GM06990 (cell line): ENCODE results near the gene HAGHL.

Experiments used
- DNase-seq: peaks from one replicate; pipeline ENCODE4 v3.0.0-alpha.2; 2011; ENCODE audit not compliant: insufficient read length; ENCODE audit errors: extremely low read depth
- H3K27me3 ChIP-seq: replicated peaks from 2 replicates; pipeline ENCODE4 v1.6.0; 2011; ENCODE audit warnings: low read length; ENCODE audit not compliant: control insufficient read depth, insufficient read depth
- H3K36me3 ChIP-seq: 2 replicates; pipeline ENCODE4 v1.5.1; 2011; ENCODE audit warnings: low read length; ENCODE audit not compliant: control insufficient read depth, insufficient read depth
- H3K4me3 ChIP-seq: replicated peaks from 2 replicates; pipeline ENCODE4 v1.5.1; 2011; ENCODE audit warnings: low read depth, mild to moderate bottlenecking, control low read depth, low read length
- CTCF ChIP-seq: IDR thresholded peaks from 2 replicates; pipeline ENCODE4 v1.5.1; 2011; ENCODE audit warnings: low read length, control low read depth, mild to moderate bottlenecking, inconsistent platforms; ENCODE audit not compliant: insufficient read depth, poor library complexity, severe bottlenecking

Gene HAGHL

GRCh38 chr16:768428-768827 lies 41.5 kb downstream of the HAGHL start:
- Histone ChIP-seq H3K4me3 (no peak overlapping the region), H3K36me3 (no peaks in the 10 kb centered on the region), H3K27me3 (no peaks in the 10 kb centered on the region)
- no peak for TF ChIP-seq CTCF
- DNase-seq: peak; percentile 9

GRCh38 chr16:769184-769784 lies 42.4 kb downstream of the HAGHL start:
- H3K4me3 ChIP-seq: no peak overlapping the region
- no peaks in the 10 kb centered on the region for H3K27me3 ChIP-seq
- H3K36me3 ChIP-seq: no peaks in the 10 kb centered on the region
- DNase-seq: no peak
- TF ChIP-seq CTCF: no peak

- TF ChIP-seq CTCF: no peak
- no peak for DNase-seq
- no peaks in the 10 kb centered on the region for H3K27me3 ChIP-seq
Observed at GRCh38 chr16:769934-770333, 43.0 kb downstream of the HAGHL start.

GRCh38 chr16:770411-770810 lies 43.5 kb downstream of the HAGHL start:
- Histone ChIP-seq H3K27me3 (no peaks in the 10 kb centered on the region), H3K4me3 (no peak overlapping the region), H3K36me3 (no peaks in the 10 kb centered on the region)
- no peak for DNase-seq
- no peak for TF ChIP-seq CTCF

More at GRCh38 chr16:769934-770333, 43.0 kb downstream of the HAGHL start:
- no peaks in the 10 kb centered on the region for H3K36me3 ChIP-seq
- no peak overlapping the region for H3K4me3 ChIP-seq

GRCh38 chr16:772959-773358 lies 46.1 kb downstream of the HAGHL start:
- Histone ChIP-seq H3K27me3 (no peaks in the 10 kb centered on the region), H3K4me3 (no peak overlapping the region), H3K36me3 (no peaks in the 10 kb centered on the region)
- TF ChIP-seq CTCF: no peak
- peak; percentile 6 for DNase-seq
